ENCODE data around the gene TAS2R60.

- TF ChIP-seq CTCF (IDR thresholded peaks at IDR 0.05) = no peak
- TF ChIP-seq POLR2A (IDR thresholded peaks at IDR 0.05) = no peak
These were observed 43.8 kb downstream of the TAS2R60 start for GRCh38 chr7:143487061-143487460.

Data from Peyer's patch (tissue), 4 donors.